OCI-LY7 (cell line): ENCODE data around the gene POTEI.
"Not testable (repeated sequence)": the region's sequence is repeated elsewhere in the genome, so short reads cannot be mapped to it uniquely, and the experiment has no call there.

Source experiments
- CTCF ChIP-seq: fragments of 200-600 bp; sonication (generic); conservative IDR thresholded peaks from 2 replicates; pipeline ENCODE4 v1.5.1; 2014; ENCODE audit warnings: mild to moderate bottlenecking, antibody characterized with exemption, low read length, moderate library complexity, mixed read lengths
- EZH2phosphoT487 ChIP-seq: fragments of 200-600 bp; sonication (generic); IDR thresholded peaks from 2 replicates; pipeline ENCODE4 v1.6.1; 2018; ENCODE audit warnings: low read depth, borderline replicate concordance, mild to moderate bottlenecking, mixed run types, antibody characterized with exemption, low read length, moderate library complexity, mixed read lengths

GRCh38 chr2:130542789-130543188 lies 33.7 kb upstream of the POTEI start:
- TF ChIP-seq CTCF, EZH2phosphoT487: not testable (repeated sequence)
